CD14-positive monocyte (primary cell): Measurements from ENCODE around the gene GPC1. TPM values are rescaled to one million over a fixed set of nuclear protein-coding genes. Genes with fewer than 3 reads are reported as not detected.
A peak's percentile ranks its signal among the peaks of the same experiment; 100 is the strongest.

Experiments used
- DNase-seq, 3 donors: peaks; one replicate each; pipeline ENCODE4 v3.0.0-alpha.2; 2011 to 2022
- H2AFZ ChIP-seq: 2 replicates; pipeline ENCODE4 v1.6.0; 2012; ENCODE audit warnings: mild to moderate bottlenecking, low read depth, low read length, inconsistent platforms; ENCODE audit not compliant: insufficient read depth, poor library complexity, severe bottlenecking
- H3K27ac ChIP-seq, 2 donors: 1 replicate in 1 of 2; 2 replicates in 1 of 2; pipeline ENCODE4 v1.5.1; 2012 to 2013; ENCODE audit warnings: low read length in 2 of 2, control low read depth in 1 of 2, inconsistent platforms in 1 of 2, low read depth in 1 of 2, mild to moderate bottlenecking in 1 of 2
- H3K27me3 ChIP-seq, 2 donors: one replicate each; pipeline versions ENCODE4 v1.6.0 to v1.6.1; 2011 to 2013; ENCODE audit warnings: low read length in 2 of 2; ENCODE audit not compliant: control insufficient read depth in 2 of 2, insufficient read depth in 2 of 2
- H3K36me3 ChIP-seq, 2 donors: replicated peaks in 1 of 2; 1 replicate in 1 of 2; 2 replicates in 1 of 2; pipeline versions ENCODE4 v1.5.1 to v1.6.1; 2012 to 2013; ENCODE audit warnings: low read length in 2 of 2, control low read depth in 1 of 2, inconsistent platforms in 1 of 2, mild to moderate bottlenecking in 1 of 2; ENCODE audit not compliant: insufficient read depth in 2 of 2, control insufficient read depth in 1 of 2
- H3K4me1 ChIP-seq, 2 donors: 1 replicate in 1 of 2; 2 replicates in 1 of 2; pipeline versions ENCODE4 v1.5.1 to v1.6.1; 2012 to 2013; ENCODE audit warnings: low read length in 2 of 2, control low read depth in 1 of 2, inconsistent platforms in 1 of 2, mild to moderate bottlenecking in 1 of 2, moderate library complexity in 1 of 2; ENCODE audit not compliant: insufficient read depth in 2 of 2, control insufficient read depth in 1 of 2
- H3K4me2 ChIP-seq: replicated peaks from 2 replicates; pipeline ENCODE3; 2012; ENCODE audit warnings: low read length, moderate library complexity, mild to moderate bottlenecking; ENCODE audit not compliant: poor library complexity, severe bottlenecking; ENCODE audit errors: extremely low read depth
- H3K4me3 ChIP-seq, 3 experiments: fragments of 200-600 bp in 1 of 3; sonication (generic) in 1 of 3; replicated peaks in 1 of 3; 1 replicate in 2 of 3; 2 replicates in 1 of 3; pipeline ENCODE4 v1.5.1; 2011 to 2013; ENCODE audit warnings: low read length in 3 of 3, mild to moderate bottlenecking in 3 of 3, control low read depth in 2 of 3, low read depth in 2 of 3, inconsistent platforms in 1 of 3, moderate library complexity in 1 of 3
- H3K79me2 ChIP-seq: 2 replicates; pipeline ENCODE4 v1.6.0; 2012; ENCODE audit warnings: mild to moderate bottlenecking, control low read depth, inconsistent platforms, low read length, moderate library complexity; ENCODE audit not compliant: insufficient read depth
- H3K9ac ChIP-seq: 2 replicates; pipeline ENCODE4 v1.6.0; 2017; ENCODE audit warnings: low read length, mild to moderate bottlenecking; ENCODE audit not compliant: insufficient read depth, poor library complexity, severe bottlenecking
- H3K9me3 ChIP-seq, 2 donors: replicated peaks in 1 of 2; 1 replicate in 1 of 2; 2 replicates in 1 of 2; pipeline versions ENCODE4 v1.5.1 to v1.6.1; 2012 to 2013; ENCODE audit warnings: low read length in 2 of 2, control low read depth in 1 of 2; ENCODE audit not compliant: control insufficient read depth in 1 of 2, insufficient read depth in 1 of 2
- H4K20me1 ChIP-seq: 2 replicates; pipeline ENCODE4 v1.6.0; 2012; ENCODE audit warnings: mild to moderate bottlenecking, low read length, control low read depth, moderate library complexity; ENCODE audit not compliant: insufficient read depth
- H3K27ac Mint-ChIP-seq, 7 donors: one replicate each; pipeline ENCODE4 v1.8.0; 2020; ENCODE audit warnings: mild to moderate bottlenecking in 7 of 7, mixed read lengths in 7 of 7, moderate library complexity in 6 of 7, inconsistent platforms in 2 of 7
- H3K27me3 Mint-ChIP-seq, 3 donors: one replicate each; pipeline ENCODE4 v1.8.0; 2021 to 2022; ENCODE audit warnings: low read depth in 3 of 3, mild to moderate bottlenecking in 3 of 3, mixed read lengths in 3 of 3, moderate library complexity in 3 of 3, inconsistent platforms in 1 of 3
- H3K36me3 Mint-ChIP-seq, 2 donors: one replicate each; pipeline ENCODE4 v1.8.0; 2020; ENCODE audit warnings: mixed read lengths in 2 of 2, inconsistent platforms in 1 of 2, mild to moderate bottlenecking in 1 of 2
- H3K4me1 Mint-ChIP-seq: one replicate; pipeline ENCODE4 v1.8.0; 2020; ENCODE audit warnings: mild to moderate bottlenecking, mixed read lengths
- H3K4me3 Mint-ChIP-seq, 2 donors: one replicate each; pipeline ENCODE4 v1.8.0; 2020; ENCODE audit warnings: mild to moderate bottlenecking in 2 of 2, mixed read lengths in 2 of 2, moderate library complexity in 1 of 2
- H3K9me3 Mint-ChIP-seq, 7 donors: one replicate each; pipeline ENCODE4 v1.8.0; 2020 to 2022; ENCODE audit warnings: mixed read lengths in 7 of 7, mild to moderate bottlenecking in 6 of 7, moderate library complexity in 6 of 7, inconsistent platforms in 2 of 7
- WGBS: methylation state at CpG from one replicate; pipeline ENCODE4 v1.1.5; 2013; ENCODE audit warnings: missing lambda C conversion rate; ENCODE audit not compliant: insufficient coverage; 5-methylcytosine and 5-hydroxymethylcytosine counted together
- intact Hi-C, 2 donors: fragments of 100-400 bp; cut with micrococcal nuclease; formaldehyde crosslinking; loops; one replicate each; pipeline versions ENCODE4 v1.15.0 to v1.15.1; 2023
- polyA plus RNA-seq, 3 donors: library from polyadenylated mRNA; depleted of rRNA in 1 of 3; unstranded in 2 of 3; stranded (reverse) in 1 of 3; fragments of 300-500 nt in 2 of 3; fragments of >200 nt in 1 of 3; fragmentation: Illumina TruSeq in 2 of 3; gene quantifications; 1 replicate in 2 of 3; 2 replicates in 1 of 3; pipeline ENCODE4 v1.2.3, GENCODE V29; 2012 to 2021
- TF ChIP-seq, protein P1 (sequence below): fragments of 200-600 bp; IDR thresholded peaks from one replicate; pipeline ENCODE4 v1.8.0; 2022; ENCODE audit warnings: antibody characterized with exemption, mild to moderate bottlenecking

The GPC1 gene
- polyA plus RNA-seq, 3 donors: 0.08 TPM; not detected in 2

DNA sequence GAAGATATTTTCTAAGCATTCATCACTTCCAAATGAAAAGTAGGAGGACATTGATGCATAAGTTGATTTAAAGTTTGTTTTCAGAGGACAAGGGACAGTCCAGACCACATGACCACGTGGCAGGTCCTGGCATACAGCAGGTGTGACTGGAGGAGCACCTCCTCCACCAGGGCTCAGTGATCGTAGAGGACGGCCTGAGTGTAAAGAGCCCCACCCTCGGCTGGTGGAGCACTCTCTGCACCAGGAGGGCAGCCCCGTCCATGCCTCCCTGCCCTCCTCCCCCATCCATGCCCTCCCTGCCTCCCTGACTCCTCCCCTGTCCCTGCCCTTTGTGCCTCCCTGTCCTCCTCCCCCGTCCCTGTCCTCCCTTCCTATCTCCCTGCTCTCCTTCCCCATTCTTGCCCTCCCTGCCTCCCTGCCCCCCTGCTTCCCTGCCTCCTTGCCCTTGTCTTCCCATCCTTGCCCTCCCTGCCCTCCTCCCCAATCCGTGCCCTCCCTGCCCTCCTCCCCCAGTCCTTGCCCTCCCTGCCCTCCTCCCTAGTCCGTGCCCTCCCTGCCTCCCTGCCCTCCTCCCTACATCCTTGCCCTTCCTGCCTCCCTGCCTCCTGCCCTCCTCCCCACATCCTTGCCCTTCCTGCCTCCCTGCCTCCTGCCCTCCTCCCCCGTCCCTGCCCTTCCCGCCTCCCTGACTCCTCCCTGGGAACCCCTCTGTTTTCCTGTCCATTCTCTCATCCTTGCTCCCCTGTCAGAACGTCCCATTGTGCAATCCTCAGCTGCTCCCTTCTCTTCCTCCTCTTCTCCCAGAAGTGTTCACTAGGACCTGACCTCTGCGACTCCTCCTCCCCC, 74.4 kb downstream of the GPC1 start:
- Histone ChIP-seq H3K4me1 (peaks cover 13 to 15% of the 10 kb centered on the region in 2 donors), H3K9ac (no peak overlapping the region), H3K79me2 (no peaks in the 10 kb centered on the region), H3K27ac (no peak overlapping the region), H3K4me2 (no peak overlapping the region), H3K27me3 (no peaks in the 10 kb centered on the region), H3K4me3 (no peak overlapping the region), H3K36me3 (peaks cover 3 to 22% of the 10 kb centered on the region in 2 donors), H2AFZ (no peak overlapping the region), H3K9me3 (no peaks in the 10 kb centered on the region), H4K20me1 (no peaks in the 10 kb centered on the region)
- Mint-ChIP-seq H3K27ac (peak overlapping the region in 2 of 7 donors; percentile 2 to 68), H3K9me3 (no peaks in the 10 kb centered on the region), H3K27me3 (peaks cover 0 to 1% (median 0%) of the 10 kb centered on the region in 3 donors), H3K36me3 (peaks cover 30 to 35% of the 10 kb centered on the region in 2 donors), H3K4me3 (no peak overlapping the region), H3K4me1 (peaks cover 17% of the 10 kb centered on the region)
- TF ChIP-seq, protein P1, sequence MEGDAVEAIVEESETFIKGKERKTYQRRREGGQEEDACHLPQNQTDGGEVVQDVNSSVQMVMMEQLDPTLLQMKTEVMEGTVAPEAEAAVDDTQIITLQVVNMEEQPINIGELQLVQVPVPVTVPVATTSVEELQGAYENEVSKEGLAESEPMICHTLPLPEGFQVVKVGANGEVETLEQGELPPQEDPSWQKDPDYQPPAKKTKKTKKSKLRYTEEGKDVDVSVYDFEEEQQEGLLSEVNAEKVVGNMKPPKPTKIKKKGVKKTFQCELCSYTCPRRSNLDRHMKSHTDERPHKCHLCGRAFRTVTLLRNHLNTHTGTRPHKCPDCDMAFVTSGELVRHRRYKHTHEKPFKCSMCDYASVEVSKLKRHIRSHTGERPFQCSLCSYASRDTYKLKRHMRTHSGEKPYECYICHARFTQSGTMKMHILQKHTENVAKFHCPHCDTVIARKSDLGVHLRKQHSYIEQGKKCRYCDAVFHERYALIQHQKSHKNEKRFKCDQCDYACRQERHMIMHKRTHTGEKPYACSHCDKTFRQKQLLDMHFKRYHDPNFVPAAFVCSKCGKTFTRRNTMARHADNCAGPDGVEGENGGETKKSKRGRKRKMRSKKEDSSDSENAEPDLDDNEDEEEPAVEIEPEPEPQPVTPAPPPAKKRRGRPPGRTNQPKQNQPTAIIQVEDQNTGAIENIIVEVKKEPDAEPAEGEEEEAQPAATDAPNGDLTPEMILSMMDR: no peak
- DNase-seq: no peak
- WGBS: 80% methylated on average over 12 of the region's 12 CpGs
- intact Hi-C loops: loop anchor here (5.0 to 10.0 kb wide), 4 partner anchors 75 to 325 kb away; partner anchors contain the start of gene CAPN10 (in 1 of the 2)

DNA sequence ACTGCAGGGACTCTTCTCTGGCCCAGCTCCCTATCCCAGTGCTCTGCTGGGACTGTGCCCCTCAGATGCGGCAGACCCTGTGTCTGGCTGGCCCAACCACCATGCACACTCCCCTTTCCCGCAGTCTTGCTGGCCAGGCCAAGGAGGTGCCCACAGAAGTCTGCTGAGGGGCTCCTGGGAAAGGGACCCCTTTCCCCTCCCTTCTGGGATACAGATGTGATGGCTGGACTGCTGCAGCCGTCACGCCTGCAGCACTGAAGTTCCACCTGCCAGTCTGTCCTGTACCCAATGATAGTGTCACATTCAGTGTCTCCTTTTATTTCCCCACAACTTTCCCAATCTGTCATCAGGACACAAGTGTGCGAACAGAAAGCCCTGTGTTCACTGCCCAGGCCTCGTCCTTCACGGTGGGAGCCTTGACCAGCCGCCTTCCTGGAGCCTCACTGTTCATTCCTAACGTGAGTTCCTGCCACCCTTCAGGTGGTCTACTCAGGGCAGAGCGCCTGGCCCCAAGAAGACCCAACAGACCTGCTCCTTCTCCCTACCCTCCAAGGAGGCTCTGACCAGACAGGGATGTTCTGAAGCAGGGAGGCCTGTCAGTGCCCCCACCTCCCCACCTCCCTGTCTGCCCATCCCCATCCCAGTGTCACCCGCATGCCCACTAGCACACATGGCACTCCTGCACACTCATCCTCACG, 75.2 kb downstream of the GPC1 start:
- H3K9ac ChIP-seq: no peak overlapping the region
- intact Hi-C loops: loop anchor here (5.0 to 10.0 kb wide), 4 partner anchors 74 to 324 kb away; partner anchors contain the start of gene CAPN10 (in 1 of the 2)
- no peaks in the 10 kb centered on the region for H3K9me3 ChIP-seq
- H3K36me3 ChIP-seq: peaks cover 3 to 22% of the 10 kb centered on the region in 2 donors
- 96% methylated on average over 11 of the region's 12 CpGs for WGBS
- Mint-ChIP-seq H3K4me3 (no peak overlapping the region), H3K27ac (peak overlapping the region in 4 of 7 donors; percentile 2 to 68 (median 28)), H3K36me3 (peaks cover 26 to 28% of the 10 kb centered on the region in 2 donors), H3K9me3 (no peaks in the 10 kb centered on the region), H3K4me1 (peaks cover 17% of the 10 kb centered on the region), H3K27me3 (peaks cover 0 to 1% (median 0%) of the 10 kb centered on the region in 3 donors)
- no peaks in the 10 kb centered on the region for H3K27me3 ChIP-seq
- H3K4me1 ChIP-seq: peaks cover 13 to 15% of the 10 kb centered on the region in 2 donors
- H3K4me2 ChIP-seq: no peak overlapping the region
- TF ChIP-seq, protein P1: no peak
- no peak overlapping the region for H2AFZ ChIP-seq
- no peak overlapping the region for H3K27ac ChIP-seq
- no peak for DNase-seq
- no peaks in the 10 kb centered on the region for H3K79me2 ChIP-seq
- H4K20me1 ChIP-seq: no peaks in the 10 kb centered on the region
- no peak overlapping the region for H3K4me3 ChIP-seq
